ENCODE results near the gene DST. TPM values are rescaled to one million over a fixed set of nuclear protein-coding genes. Genes with fewer than 3 reads are reported as not detected.

The DST gene
- total and polyA plus RNA-seq, 7 donors: 62.5 to 791 (median 495) TPM

DNA sequence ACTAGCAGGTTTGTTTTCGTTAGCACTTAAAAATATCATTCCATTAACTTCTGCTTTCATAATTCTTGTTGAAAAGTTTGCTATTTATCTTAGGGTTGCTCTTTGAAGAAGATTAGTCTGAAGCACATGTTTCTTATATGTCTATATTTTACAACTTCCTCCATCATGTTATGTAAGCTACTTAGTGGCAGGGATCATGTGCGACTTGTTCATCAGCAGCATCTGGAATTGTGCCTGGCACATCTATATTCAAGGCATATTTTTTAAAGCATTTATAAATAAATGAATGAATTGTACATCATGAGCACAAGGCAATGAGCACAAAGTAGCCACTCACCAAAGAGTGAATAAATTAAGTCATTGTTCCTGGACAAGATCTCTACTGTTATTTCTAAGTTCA lies 208.1 kb downstream of the DST start:
- TF ChIP-seq, protein P1, sequence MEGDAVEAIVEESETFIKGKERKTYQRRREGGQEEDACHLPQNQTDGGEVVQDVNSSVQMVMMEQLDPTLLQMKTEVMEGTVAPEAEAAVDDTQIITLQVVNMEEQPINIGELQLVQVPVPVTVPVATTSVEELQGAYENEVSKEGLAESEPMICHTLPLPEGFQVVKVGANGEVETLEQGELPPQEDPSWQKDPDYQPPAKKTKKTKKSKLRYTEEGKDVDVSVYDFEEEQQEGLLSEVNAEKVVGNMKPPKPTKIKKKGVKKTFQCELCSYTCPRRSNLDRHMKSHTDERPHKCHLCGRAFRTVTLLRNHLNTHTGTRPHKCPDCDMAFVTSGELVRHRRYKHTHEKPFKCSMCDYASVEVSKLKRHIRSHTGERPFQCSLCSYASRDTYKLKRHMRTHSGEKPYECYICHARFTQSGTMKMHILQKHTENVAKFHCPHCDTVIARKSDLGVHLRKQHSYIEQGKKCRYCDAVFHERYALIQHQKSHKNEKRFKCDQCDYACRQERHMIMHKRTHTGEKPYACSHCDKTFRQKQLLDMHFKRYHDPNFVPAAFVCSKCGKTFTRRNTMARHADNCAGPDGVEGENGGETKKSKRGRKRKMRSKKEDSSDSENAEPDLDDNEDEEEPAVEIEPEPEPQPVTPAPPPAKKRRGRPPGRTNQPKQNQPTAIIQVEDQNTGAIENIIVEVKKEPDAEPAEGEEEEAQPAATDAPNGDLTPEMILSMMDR (IDR thresholded peaks at IDR 0.05): no peak
- TF ChIP-seq POLR2AphosphoS5 (IDR thresholded peaks at IDR 0.05) (no peak), POLR2A (IDR thresholded peaks at IDR 0.05) (no peak), EP300 (IDR thresholded peaks at IDR 0.05) (no peak)
- no peaks in the 10 kb centered on the region for H3K36me3 ChIP-seq
- intact Hi-C loops (cut with DNase I): loop anchor here (5.0 kb wide), 1 partner anchor 57 kb away; no protein-coding TSS in a partner anchor
- H3K27me3 ChIP-seq: no peaks in the 10 kb centered on the region
- no peak for DNase-seq
- peaks cover 0 to 5% (median 2%) of the 10 kb centered on the region in 4 donors for H3K9me3 ChIP-seq
- H3K4me1 ChIP-seq: peaks cover 0 to 41% (median 20%) of the 10 kb centered on the region in 4 donors
- 72 to 86% methylated on average over 2 of the region's 2 CpGs for WGBS, 2 donors
- no peak overlapping the region for H3K4me3 ChIP-seq
- peak overlapping the region in 2 of 4 donors; percentile 57 to 59 for H3K27ac ChIP-seq

DNA sequence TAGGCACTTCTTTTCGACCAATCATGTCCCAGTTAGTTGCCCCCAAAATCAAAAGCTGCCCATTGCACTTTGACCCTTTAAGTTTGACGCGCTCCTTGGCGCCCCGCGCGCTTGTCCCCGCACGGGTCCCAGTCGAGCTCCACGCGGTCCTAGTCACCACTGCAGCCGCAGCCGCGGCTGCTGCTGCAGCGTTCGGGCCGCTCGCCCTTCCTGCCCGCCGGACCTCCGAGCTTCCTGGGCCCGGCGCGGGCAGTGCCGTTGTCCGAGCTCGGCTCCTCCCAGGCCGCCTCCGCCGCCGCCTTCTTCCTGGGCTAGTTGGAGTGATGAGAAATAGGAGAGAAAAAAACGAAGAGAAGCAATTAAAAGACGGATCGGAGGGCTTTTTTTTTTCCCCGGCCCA lies 209.6 kb downstream of the DST start:
- TF ChIP-seq, protein P1 (IDR thresholded peaks at IDR 0.05): no peak
- TF ChIP-seq POLR2A (IDR thresholded peaks at IDR 0.05) (no peak), POLR2AphosphoS5 (IDR thresholded peaks at IDR 0.05) (no peak), EP300 (IDR thresholded peaks at IDR 0.05) (no peak)
- no peak for DNase-seq
- intact Hi-C loops (cut with DNase I): no loop called here
- Histone ChIP-seq H3K4me1 (peaks cover 0 to 33% (median 16%) of the 10 kb centered on the region in 4 donors), H3K27ac (no peak overlapping the region), H3K4me3 (no peak overlapping the region), H3K36me3 (no peaks in the 10 kb centered on the region), H3K27me3 (no peaks in the 10 kb centered on the region), H3K9me3 (peaks cover 0 to 5% (median 0%) of the 10 kb centered on the region in 4 donors)
- 82 to 90% methylated on average over 36 of the region's 36 CpGs for WGBS, 2 donors

DNA sequence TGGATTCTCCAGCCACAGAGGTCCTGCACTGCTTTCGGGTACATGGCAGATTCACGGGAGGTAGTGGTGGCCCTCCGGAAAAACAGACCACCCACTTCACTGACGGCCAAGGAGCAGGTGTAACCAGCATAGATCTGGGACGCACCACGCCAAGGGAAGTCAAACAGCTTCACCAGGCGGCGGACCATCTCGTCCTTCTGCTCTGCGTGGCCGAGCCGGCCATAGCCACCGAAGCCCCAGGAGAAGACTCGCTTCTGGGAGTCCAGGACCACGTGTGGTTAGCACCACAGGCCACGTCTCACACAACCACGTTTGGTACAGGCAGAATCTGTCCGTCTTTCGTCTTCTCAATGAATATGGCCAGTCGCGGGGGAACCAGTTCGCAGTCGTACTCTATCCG lies 210.5 kb downstream of the DST start:
- Histone ChIP-seq H3K27me3 (no peaks in the 10 kb centered on the region), H3K4me1 (peaks cover 0 to 24% (median 9%) of the 10 kb centered on the region in 4 donors), H3K36me3 (no peaks in the 10 kb centered on the region), H3K27ac (no peak overlapping the region), H3K9me3 (peaks cover 0 to 5% (median 0%) of the 10 kb centered on the region in 4 donors), H3K4me3 (no peak overlapping the region)
- 96 to 97% methylated on average over 24 of the region's 24 CpGs for WGBS, 2 donors
- TF ChIP-seq, protein P1 (IDR thresholded peaks at IDR 0.05): no peak
- TF ChIP-seq EP300 (IDR thresholded peaks at IDR 0.05): no peak
- TF ChIP-seq POLR2AphosphoS5 (IDR thresholded peaks at IDR 0.05): no peak
- no peak for TF ChIP-seq POLR2A (IDR thresholded peaks at IDR 0.05)
- intact Hi-C loops (cut with DNase I): no loop called here
- DNase-seq: no peak

DNA sequence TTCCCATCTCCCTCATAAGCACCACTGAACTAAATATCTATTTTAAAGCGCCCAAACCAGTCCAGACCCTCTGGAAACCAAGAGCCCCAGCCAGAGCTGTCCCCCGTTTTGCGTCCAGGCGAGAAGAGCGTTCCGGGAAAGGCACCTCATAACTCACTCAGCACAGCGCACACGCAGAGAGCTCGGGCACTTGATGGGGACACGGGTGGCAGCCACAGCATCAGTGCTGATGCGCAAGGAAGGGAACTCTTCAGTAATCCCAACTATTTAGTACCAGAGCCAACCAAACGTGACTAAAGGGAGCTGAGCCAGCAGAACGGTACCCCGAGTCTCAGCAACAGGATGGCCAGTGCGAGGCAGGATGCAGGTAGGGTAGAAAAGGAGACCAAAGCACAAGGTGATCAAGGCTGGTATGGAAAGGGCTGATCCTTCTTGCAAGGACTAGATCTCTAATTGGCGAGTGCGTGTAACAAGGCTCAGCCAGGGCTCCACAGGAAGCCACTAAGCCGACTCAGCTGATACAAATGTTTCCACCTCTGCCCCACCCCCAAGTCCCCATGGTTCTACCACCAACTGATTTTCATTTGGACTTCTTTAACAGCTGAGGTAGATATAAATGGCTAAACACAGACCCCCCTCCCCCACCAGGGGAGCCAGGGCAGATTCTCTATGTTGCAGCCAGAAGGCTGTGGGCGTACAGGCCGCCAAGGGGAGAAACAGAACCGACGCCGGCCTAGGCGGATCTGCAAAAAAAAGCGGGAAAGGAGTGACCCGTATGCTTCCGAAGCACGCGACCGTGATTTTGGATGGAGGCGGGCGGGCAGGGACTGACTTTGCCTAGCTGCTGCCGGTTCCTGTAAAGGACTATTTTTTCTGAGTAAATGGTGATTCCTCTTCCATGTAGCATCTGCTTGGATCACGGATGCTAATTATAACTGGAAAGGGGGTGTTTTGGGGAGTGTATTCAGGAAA lies 211.8 kb downstream of the DST start:
- peaks cover 0 to 13% (median 6%) of the 10 kb centered on the region in 4 donors for H3K4me1 ChIP-seq
- H3K4me3 ChIP-seq: no peak overlapping the region
- H3K9me3 ChIP-seq: peaks cover 0 to 5% (median 0%) of the 10 kb centered on the region in 4 donors
- TF ChIP-seq, protein P1 (IDR thresholded peaks at IDR 0.05): no peak
- TF ChIP-seq EP300 (IDR thresholded peaks at IDR 0.05) (no peak), POLR2A (IDR thresholded peaks at IDR 0.05) (no peak), POLR2AphosphoS5 (IDR thresholded peaks at IDR 0.05) (no peak)
- WGBS, 2 donors: 90 to 93% methylated on average over 34 of the region's 34 CpGs
- no peaks in the 10 kb centered on the region for H3K27me3 ChIP-seq
- DNase-seq: no peak
- no peaks in the 10 kb centered on the region for H3K36me3 ChIP-seq
- H3K27ac ChIP-seq: no peak overlapping the region
- intact Hi-C loops (cut with DNase I): no loop called here
